SU-DHL-6 (cell line): ENCODE results near the gene MCF2L2.

Experiments
- H2AFZ ChIP-seq: fragments of 200-600 bp; sonication (generic); 2 replicates; pipeline ENCODE4 v1.6.1; 2014; ENCODE audit warnings: low read depth, mild to moderate bottlenecking, moderate library complexity, mixed read lengths, antibody characterized with exemption, low read length; ENCODE audit not compliant: severe bottlenecking
- H3F3A ChIP-seq: fragments of 200-600 bp; shearing (Covaris generic); 2 replicates; pipeline ENCODE4 v1.6.0; 2016; ENCODE audit warnings: antibody characterized with exemption, mild to moderate bottlenecking; ENCODE audit not compliant: insufficient read depth
- H3K27ac ChIP-seq: fragments of 200-600 bp; sonication (generic); 2 replicates; pipeline ENCODE4 v1.5.1; 2016; ENCODE audit warnings: low read depth, mild to moderate bottlenecking, low read length, moderate library complexity, mixed read lengths
- H3K27me3 ChIP-seq: fragments of 200-600 bp; sonication (generic), shearing (Covaris generic); 2 replicates; pipeline ENCODE4 v1.6.0; 2014; ENCODE audit warnings: mild to moderate bottlenecking, low read length
- H3K36me3 ChIP-seq: fragments of 200-600 bp; sonication (generic); 2 replicates; pipeline ENCODE4 v1.6.1; 2014; ENCODE audit warnings: mild to moderate bottlenecking, low read length, mixed read lengths
- H3K4me2 ChIP-seq: fragments of 300-600, 200-600 bp; shearing (Covaris generic), sonication (generic); 2 replicates; pipeline ENCODE4 v1.6.0; 2014; ENCODE audit warnings: low read length, low read depth, mild to moderate bottlenecking; ENCODE audit not compliant: poor library complexity, severe bottlenecking
- H3K4me3 ChIP-seq: fragments of 200-600 bp; sonication (generic); 2 replicates; pipeline ENCODE4 v1.5.1; 2014; ENCODE audit warnings: antibody characterized with exemption, low read length, mild to moderate bottlenecking, mixed read lengths; ENCODE audit not compliant: insufficient read depth, poor library complexity, severe bottlenecking
- H3K79me2 ChIP-seq: fragments of 200-600 bp; sonication (generic); 2 replicates; pipeline ENCODE4 v1.6.1; 2014; ENCODE audit warnings: mild to moderate bottlenecking, low read length, moderate library complexity; ENCODE audit not compliant: insufficient read depth
- H3K9ac ChIP-seq: fragments of 200-600 bp; sonication (generic); 2 replicates; pipeline ENCODE4 v1.7.0; 2014; ENCODE audit warnings: mild to moderate bottlenecking, low read length
- H3K9me2 ChIP-seq: fragments of 200-600 bp; sonication (generic); replicated peaks from 2 replicates; pipeline ENCODE4 v1.6.1; 2014; ENCODE audit warnings: low read length; ENCODE audit not compliant: insufficient read depth
- H3K9me3 ChIP-seq: fragments of 200-600 bp; sonication (generic); 2 replicates; pipeline ENCODE4 v1.6.1; 2014; ENCODE audit warnings: low read length, mixed read lengths; ENCODE audit not compliant: insufficient read depth
- H4K20me1 ChIP-seq: fragments of 200-600 bp; sonication (generic); 2 replicates; pipeline ENCODE4 v1.6.1; 2014; ENCODE audit warnings: low read depth, mild to moderate bottlenecking, antibody characterized with exemption, low read length, moderate library complexity, mixed read lengths
- EZH2phosphoT487 ChIP-seq: fragments of 200-600 bp; sonication (generic), shearing (Covaris generic); conservative IDR thresholded peaks from 2 replicates; pipeline ENCODE4 v1.6.1; 2018; ENCODE audit warnings: mild to moderate bottlenecking, antibody characterized with exemption, low read length, moderate library complexity, mixed read lengths
- TF ChIP-seq, protein P1 (sequence below): fragments of 200-600 bp; sonication (generic); IDR thresholded peaks from one replicate; pipeline ENCODE4 v1.5.1; 2017; ENCODE audit warnings: antibody characterized with exemption, mild to moderate bottlenecking, low read length, moderate library complexity; ENCODE audit not compliant: insufficient read depth, poor library complexity, severe bottlenecking

The MCF2L2 gene

GRCh38 chr3:183244219-183244618, 184.2 kb downstream of the MCF2L2 start:
- no peak overlapping the region for H3K4me2 ChIP-seq
- no peaks in the 10 kb centered on the region for H3K27me3 ChIP-seq
- no peaks in the 10 kb centered on the region for H4K20me1 ChIP-seq
- H3K4me3 ChIP-seq: no peak overlapping the region
- H3K79me2 ChIP-seq: no peaks in the 10 kb centered on the region
- H3K9me2 ChIP-seq: no peaks in the 10 kb centered on the region
- TF ChIP-seq, protein P1, sequence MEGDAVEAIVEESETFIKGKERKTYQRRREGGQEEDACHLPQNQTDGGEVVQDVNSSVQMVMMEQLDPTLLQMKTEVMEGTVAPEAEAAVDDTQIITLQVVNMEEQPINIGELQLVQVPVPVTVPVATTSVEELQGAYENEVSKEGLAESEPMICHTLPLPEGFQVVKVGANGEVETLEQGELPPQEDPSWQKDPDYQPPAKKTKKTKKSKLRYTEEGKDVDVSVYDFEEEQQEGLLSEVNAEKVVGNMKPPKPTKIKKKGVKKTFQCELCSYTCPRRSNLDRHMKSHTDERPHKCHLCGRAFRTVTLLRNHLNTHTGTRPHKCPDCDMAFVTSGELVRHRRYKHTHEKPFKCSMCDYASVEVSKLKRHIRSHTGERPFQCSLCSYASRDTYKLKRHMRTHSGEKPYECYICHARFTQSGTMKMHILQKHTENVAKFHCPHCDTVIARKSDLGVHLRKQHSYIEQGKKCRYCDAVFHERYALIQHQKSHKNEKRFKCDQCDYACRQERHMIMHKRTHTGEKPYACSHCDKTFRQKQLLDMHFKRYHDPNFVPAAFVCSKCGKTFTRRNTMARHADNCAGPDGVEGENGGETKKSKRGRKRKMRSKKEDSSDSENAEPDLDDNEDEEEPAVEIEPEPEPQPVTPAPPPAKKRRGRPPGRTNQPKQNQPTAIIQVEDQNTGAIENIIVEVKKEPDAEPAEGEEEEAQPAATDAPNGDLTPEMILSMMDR: no peak
- no peak for TF ChIP-seq EZH2phosphoT487
- no peak overlapping the region for H3K27ac ChIP-seq
- no peaks in the 10 kb centered on the region for H3F3A ChIP-seq
- no peak overlapping the region for H2AFZ ChIP-seq
- no peaks in the 10 kb centered on the region for H3K36me3 ChIP-seq
- peaks cover 10% of the 10 kb centered on the region; the same call in 1 of the 2 replicates for H3K9me3 ChIP-seq
- H3K9ac ChIP-seq: no peak overlapping the region

GRCh38 chr3:183242431-183242830, 186.0 kb downstream of the MCF2L2 start:
- H3K36me3 ChIP-seq: no peaks in the 10 kb centered on the region
- no peak overlapping the region for H3K4me3 ChIP-seq
- H3K27ac ChIP-seq: no peak overlapping the region
- no peaks in the 10 kb centered on the region for H3F3A ChIP-seq
- no peak overlapping the region for H3K9ac ChIP-seq
- H4K20me1 ChIP-seq: no peaks in the 10 kb centered on the region
- no peaks in the 10 kb centered on the region for H3K27me3 ChIP-seq
- H3K4me2 ChIP-seq: no peak overlapping the region
- TF ChIP-seq, protein P1: no peak
- no peak for TF ChIP-seq EZH2phosphoT487
- H3K79me2 ChIP-seq: no peaks in the 10 kb centered on the region
- no peaks in the 10 kb centered on the region for H3K9me2 ChIP-seq
- no peak overlapping the region for H2AFZ ChIP-seq
- peaks cover 10% of the 10 kb centered on the region; the same call in 1 of the 2 replicates for H3K9me3 ChIP-seq

- no peak for TF ChIP-seq EZH2phosphoT487
- TF ChIP-seq, protein P1: no peak
- no peak overlapping the region for H3K27ac ChIP-seq
- H3K36me3 ChIP-seq: no peaks in the 10 kb centered on the region
- H4K20me1 ChIP-seq: no peaks in the 10 kb centered on the region
- H3K9me3 ChIP-seq: peaks cover 10% of the 10 kb centered on the region; the same call in 1 of the 2 replicates
- no peak overlapping the region for H3K4me3 ChIP-seq
- no peaks in the 10 kb centered on the region for H3K9me2 ChIP-seq
- H3F3A ChIP-seq: no peaks in the 10 kb centered on the region
- H3K9ac ChIP-seq: no peak overlapping the region
- no peaks in the 10 kb centered on the region for H3K27me3 ChIP-seq
- no peak overlapping the region for H3K4me2 ChIP-seq
- no peaks in the 10 kb centered on the region for H3K79me2 ChIP-seq
- no peak overlapping the region for H2AFZ ChIP-seq
Observed at GRCh38 chr3:183239046-183239445, 189.4 kb downstream of the MCF2L2 start.
